ENCODE measurements around the gene PON3.

Gene PON3

GRCh38 chr7:95327356-95327755 lies 68.8 kb downstream of the PON3 start:
- Histone ChIP-seq H3K9me3 (ENCODE audit: insufficient read depth, low read length) (no peaks in the 10 kb centered on the region), H3K9ac (ENCODE audit: insufficient read length, low read depth) (no peak overlapping the region), H3K36me3 (ENCODE audit: insufficient read depth, insufficient read length, low read length) (no peaks in the 10 kb centered on the region), H3K27me3 (ENCODE audit: insufficient read depth, insufficient read length) (no peaks in the 10 kb centered on the region), H3K4me1 (ENCODE audit: insufficient read depth, insufficient read length) (no peaks in the 10 kb centered on the region), H3K4me3 (ENCODE audit: insufficient read length, low read depth) (no peak overlapping the region)
- TF ChIP-seq ZNF274 (IDR thresholded peaks at IDR 0.05; ENCODE audit: low read depth, low read length) = no peak
- no peak for TF ChIP-seq SUZ12 (IDR thresholded peaks at IDR 0.05; ENCODE audit: extremely low read depth, insufficient read depth, insufficient read length)
- TF ChIP-seq YY1 (IDR thresholded peaks at IDR 0.05; ENCODE audit: insufficient read depth, insufficient read length) = no peak
- DNase-seq (ENCODE audit: low read depth, low spot score) = no peak

GRCh38 chr7:95324431-95324830 lies 71.7 kb downstream of the PON3 start, which contains the start of gene PON1:
Gene PON1 (minus strand): TSS chr7:95324532. CDS start chr7:95324475, 57 bp downstream.
- no peaks in the 10 kb centered on the region for H3K4me1 ChIP-seq (ENCODE audit: insufficient read depth, insufficient read length)
- H3K36me3 ChIP-seq (ENCODE audit: insufficient read depth, insufficient read length, low read length) = no peaks in the 10 kb centered on the region
- no peak within 1 kb of the TSS for H3K4me3 ChIP-seq (ENCODE audit: insufficient read length, low read depth)
- TF ChIP-seq SUZ12 (IDR thresholded peaks at IDR 0.05; ENCODE audit: extremely low read depth, insufficient read depth, insufficient read length) (no peak), ZNF274 (IDR thresholded peaks at IDR 0.05; ENCODE audit: low read depth, low read length) (no peak), YY1 (IDR thresholded peaks at IDR 0.05; ENCODE audit: insufficient read depth, insufficient read length) (no peak)
- no peak within 1 kb of the TSS for H3K9ac ChIP-seq (ENCODE audit: insufficient read length, low read depth)
- H3K27me3 ChIP-seq (ENCODE audit: insufficient read depth, insufficient read length) = no peaks in the 10 kb centered on the region
- no peaks in the 10 kb centered on the region for H3K9me3 ChIP-seq (ENCODE audit: insufficient read depth, low read length)
- no peak for DNase-seq (ENCODE audit: low read depth, low spot score)

- no peaks in the 10 kb centered on the region for H3K9me3 ChIP-seq (ENCODE audit: insufficient read depth, low read length)
- TF ChIP-seq ZNF274 (IDR thresholded peaks at IDR 0.05; ENCODE audit: low read depth, low read length) = no peak
- TF ChIP-seq YY1 (IDR thresholded peaks at IDR 0.05; ENCODE audit: insufficient read depth, insufficient read length) = no peak
- TF ChIP-seq SUZ12 (IDR thresholded peaks at IDR 0.05; ENCODE audit: extremely low read depth, insufficient read depth, insufficient read length) = no peak
These were observed 72.6 kb downstream of the PON3 start for GRCh38 chr7:95323410-95324129.

GRCh38 chr7:95322854-95323253 lies 73.3 kb downstream of the PON3 start:
- TF ChIP-seq SUZ12 (IDR thresholded peaks at IDR 0.05; ENCODE audit: extremely low read depth, insufficient read depth, insufficient read length) (no peak), YY1 (IDR thresholded peaks at IDR 0.05; ENCODE audit: insufficient read depth, insufficient read length) (no peak), ZNF274 (IDR thresholded peaks at IDR 0.05; ENCODE audit: low read depth, low read length) (no peak)
- Histone ChIP-seq H3K4me3 (ENCODE audit: insufficient read length, low read depth) (no peak overlapping the region), H3K9ac (ENCODE audit: insufficient read length, low read depth) (no peak overlapping the region), H3K36me3 (ENCODE audit: insufficient read depth, insufficient read length, low read length) (no peaks in the 10 kb centered on the region), H3K4me1 (ENCODE audit: insufficient read depth, insufficient read length) (no peaks in the 10 kb centered on the region), H3K9me3 (ENCODE audit: insufficient read depth, low read length) (no peaks in the 10 kb centered on the region), H3K27me3 (ENCODE audit: insufficient read depth, insufficient read length) (no peaks in the 10 kb centered on the region)
- DNase-seq (ENCODE audit: low read depth, low spot score) = no peak

More at GRCh38 chr7:95323410-95324129, 72.6 kb downstream of the PON3 start:
- Histone ChIP-seq H3K27me3 (ENCODE audit: insufficient read depth, insufficient read length) (no peaks in the 10 kb centered on the region), H3K36me3 (ENCODE audit: insufficient read depth, insufficient read length, low read length) (no peaks in the 10 kb centered on the region), H3K4me1 (ENCODE audit: insufficient read depth, insufficient read length) (no peaks in the 10 kb centered on the region), H3K9ac (ENCODE audit: insufficient read length, low read depth) (no peak overlapping the region), H3K4me3 (ENCODE audit: insufficient read length, low read depth) (no peak overlapping the region)
- no peak for DNase-seq (ENCODE audit: low read depth, low spot score)

- no peak overlapping the region for H3K9ac ChIP-seq (ENCODE audit: insufficient read length, low read depth)
- H3K4me3 ChIP-seq (ENCODE audit: insufficient read length, low read depth) = no peak overlapping the region
- TF ChIP-seq SUZ12 (IDR thresholded peaks at IDR 0.05; ENCODE audit: extremely low read depth, insufficient read depth, insufficient read length) = no peak
- TF ChIP-seq YY1 (IDR thresholded peaks at IDR 0.05; ENCODE audit: insufficient read depth, insufficient read length) = no peak
- TF ChIP-seq ZNF274 (IDR thresholded peaks at IDR 0.05; ENCODE audit: low read depth, low read length) = no peak
- no peaks in the 10 kb centered on the region for H3K27me3 ChIP-seq (ENCODE audit: insufficient read depth, insufficient read length)
- H3K9me3 ChIP-seq (ENCODE audit: insufficient read depth, low read length) = no peaks in the 10 kb centered on the region
- no peaks in the 10 kb centered on the region for H3K4me1 ChIP-seq (ENCODE audit: insufficient read depth, insufficient read length)
- H3K36me3 ChIP-seq (ENCODE audit: insufficient read depth, insufficient read length, low read length) = no peaks in the 10 kb centered on the region
- DNase-seq (ENCODE audit: low read depth, low spot score) = no peak
These were observed 73.8 kb downstream of the PON3 start for GRCh38 chr7:95322396-95322795.

GRCh38 chr7:95321720-95322119 lies 74.5 kb downstream of the PON3 start:
- H3K9ac ChIP-seq (ENCODE audit: insufficient read length, low read depth) = no peak overlapping the region
- H3K27me3 ChIP-seq (ENCODE audit: insufficient read depth, insufficient read length) = no peaks in the 10 kb centered on the region
- DNase-seq (ENCODE audit: low read depth, low spot score) = no peak
- no peaks in the 10 kb centered on the region for H3K4me1 ChIP-seq (ENCODE audit: insufficient read depth, insufficient read length)
- H3K4me3 ChIP-seq (ENCODE audit: insufficient read length, low read depth) = no peak overlapping the region
- no peaks in the 10 kb centered on the region for H3K9me3 ChIP-seq (ENCODE audit: insufficient read depth, low read length)
- TF ChIP-seq YY1 (IDR thresholded peaks at IDR 0.05; ENCODE audit: insufficient read depth, insufficient read length) (no peak), SUZ12 (IDR thresholded peaks at IDR 0.05; ENCODE audit: extremely low read depth, insufficient read depth, insufficient read length) (no peak), ZNF274 (IDR thresholded peaks at IDR 0.05; ENCODE audit: low read depth, low read length) (no peak)
- no peaks in the 10 kb centered on the region for H3K36me3 ChIP-seq (ENCODE audit: insufficient read depth, insufficient read length, low read length)

- Histone ChIP-seq H3K4me1 (ENCODE audit: insufficient read depth, insufficient read length) (no peaks in the 10 kb centered on the region), H3K9me3 (ENCODE audit: insufficient read depth, low read length) (no peaks in the 10 kb centered on the region), H3K27me3 (ENCODE audit: insufficient read depth, insufficient read length) (no peaks in the 10 kb centered on the region), H3K9ac (ENCODE audit: insufficient read length, low read depth) (no peak overlapping the region), H3K4me3 (ENCODE audit: insufficient read length, low read depth) (no peak overlapping the region), H3K36me3 (ENCODE audit: insufficient read depth, insufficient read length, low read length) (no peaks in the 10 kb centered on the region)
- TF ChIP-seq ZNF274 (IDR thresholded peaks at IDR 0.05; ENCODE audit: low read depth, low read length) (no peak), SUZ12 (IDR thresholded peaks at IDR 0.05; ENCODE audit: extremely low read depth, insufficient read depth, insufficient read length) (no peak), YY1 (IDR thresholded peaks at IDR 0.05; ENCODE audit: insufficient read depth, insufficient read length) (no peak)
- no peak for DNase-seq (ENCODE audit: low read depth, low spot score)
These were observed 75.5 kb downstream of the PON3 start for GRCh38 chr7:95320651-95321050.
